HepG2 (cell line): ENCODE data around the gene APC2. TPM values are rescaled to one million over a fixed set of nuclear protein-coding genes. Genes with fewer than 3 reads are reported as not detected.
A peak's percentile ranks its signal among the peaks of the same experiment; 100 is the strongest.

Experiments used
- HOXD1 ChIP-seq: sonication (generic); formaldehyde crosslinking; IDR thresholded peaks from 2 replicates; pipeline ENCODE4 v1.5.0; 2020; ENCODE audit warnings: missing genetic modification reagents
- MZF1 ChIP-seq: sonication (generic); formaldehyde crosslinking; IDR thresholded peaks from 2 replicates; pipeline ENCODE4 v1.8.1; 2023; ENCODE audit warnings: mild to moderate bottlenecking, missing genetic modification reagents, borderline replicate concordance
- ZFYVE20 ChIP-seq: sonication (generic); formaldehyde crosslinking; IDR thresholded peaks from 2 replicates; pipeline ENCODE4 v1.8.0; 2023; ENCODE audit warnings: low read depth, mild to moderate bottlenecking, moderate library complexity, missing genetic modification reagents, borderline replicate concordance
- ZNF337 ChIP-seq: sonication (generic); formaldehyde crosslinking; IDR thresholded peaks from 2 replicates; pipeline ENCODE4 v1.5.1; 2020; ENCODE audit warnings: missing genetic modification reagents, low read depth, mild to moderate bottlenecking, borderline replicate concordance
- polyA plus RNA-seq, 8 experiments: library from polyadenylated mRNA; depleted of rRNA in 3 of 8; stranded (reverse) in 7 of 8; unstranded in 1 of 8; fragments of >200 nt; fragmentation: Illumina TruSeq in 4 of 8; extraction: Trizol in 4 of 8; gene quantifications; 2 replicates each; pipeline versions ENCODE4 v1.2.1 to v1.2.3, GENCODE V29; 2011 to 2016; ENCODE audit warnings: low read depth in 4 of 8, missing spikeins in 1 of 8, mixed read lengths in 1 of 8; ENCODE audit not compliant: insufficient read depth in 1 of 8
- total RNA-seq, 5 experiments: library from RNA; depleted of rRNA; stranded (reverse); fragments of >200 nt; fragmentation: Illumina TruSeq; extraction: Trizol; gene quantifications; 2 replicates each; pipeline ENCODE4 v1.2.3, GENCODE V29; 2016; ENCODE audit warnings: low read depth in 1 of 5
- TF ChIP-seq, protein P1 (sequence below): sonication (generic); formaldehyde crosslinking; IDR thresholded peaks from 2 replicates; pipeline ENCODE4 v1.5.0; 2020; ENCODE audit warnings: missing genetic modification reagents
- TF ChIP-seq, protein P2 (sequence below): sonication (generic); formaldehyde crosslinking; IDR thresholded peaks from 2 replicates; pipeline ENCODE4 v1.5.0; 2020; ENCODE audit warnings: mild to moderate bottlenecking, missing genetic modification reagents
- TF ChIP-seq, protein P3 (sequence below): sonication (generic); formaldehyde crosslinking; IDR thresholded peaks from 2 replicates; pipeline ENCODE4 v1.4.0; 2020; ENCODE audit warnings: missing genetic modification reagents
- TF ChIP-seq, protein P4 (sequence below): sonication (generic); formaldehyde crosslinking; IDR thresholded peaks from 2 replicates; pipeline ENCODE4 v1.5.0; 2020; ENCODE audit warnings: mild to moderate bottlenecking, missing genetic modification reagents, borderline replicate concordance
- TF ChIP-seq, protein P5 (sequence below): sonication (generic); formaldehyde crosslinking; IDR thresholded peaks from 2 replicates; pipeline ENCODE4 v1.5.0; 2020; ENCODE audit warnings: mild to moderate bottlenecking, missing genetic modification reagents, borderline replicate concordance

APC2 gene
- total and polyA plus RNA-seq, 2 of the 13 experiments (the other 11 are each of a cell fraction or from before 2014, with no cell fraction given), result 0.08 to 0.22 TPM

DNA sequence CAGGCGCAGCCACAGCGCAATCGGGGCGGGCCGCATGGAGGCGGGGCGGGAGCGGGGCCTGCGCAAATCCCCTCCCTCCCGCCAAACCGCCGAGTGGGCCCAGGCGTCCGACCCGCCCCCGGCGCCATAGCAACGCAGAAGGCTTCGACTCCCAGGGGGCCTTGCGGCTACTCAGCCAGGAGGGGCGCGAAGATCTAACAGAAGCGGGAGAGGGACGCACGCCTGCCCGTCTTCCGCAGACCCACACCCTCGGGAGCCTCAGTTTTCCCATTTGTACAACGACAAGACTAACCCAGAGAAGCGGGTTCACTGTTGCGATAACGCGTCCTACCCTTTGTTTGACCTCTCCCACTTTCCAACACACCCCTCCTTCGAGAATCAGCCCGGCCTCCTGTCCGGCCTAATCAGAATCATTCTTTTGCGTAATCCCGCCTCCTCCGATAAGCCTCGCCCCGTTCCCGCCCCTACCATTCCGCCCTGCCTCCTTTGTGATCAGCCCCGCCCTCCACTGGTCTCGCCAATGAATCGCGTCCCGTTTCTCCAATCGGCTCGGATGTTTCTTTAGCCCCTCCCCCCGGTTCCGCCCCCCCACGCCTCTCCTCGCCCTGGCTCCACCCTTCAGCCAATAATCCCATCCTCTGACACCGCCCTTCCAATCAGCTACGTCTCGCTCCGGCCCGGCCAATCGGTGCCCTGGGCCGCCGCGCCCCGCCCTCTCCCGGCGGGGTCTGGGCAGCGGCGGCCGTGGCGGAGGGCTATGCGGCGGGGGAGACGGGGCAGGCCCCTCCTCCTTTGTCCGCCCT is 40.6 kb downstream of the APC2 start, which contains the start of gene PCSK4 (continued):
- TF ChIP-seq, protein P1, sequence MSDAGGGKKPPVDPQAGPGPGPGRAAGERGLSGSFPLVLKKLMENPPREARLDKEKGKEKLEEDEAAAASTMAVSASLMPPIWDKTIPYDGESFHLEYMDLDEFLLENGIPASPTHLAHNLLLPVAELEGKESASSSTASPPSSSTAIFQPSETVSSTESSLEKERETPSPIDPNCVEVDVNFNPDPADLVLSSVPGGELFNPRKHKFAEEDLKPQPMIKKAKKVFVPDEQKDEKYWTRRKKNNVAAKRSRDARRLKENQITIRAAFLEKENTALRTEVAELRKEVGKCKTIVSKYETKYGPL (CRISPR knock-in tag), result no peak
- TF ChIP-seq HOXD1, result peak; percentile 55; the same call in 1 of the 2 replicates
- TF ChIP-seq, protein P2, sequence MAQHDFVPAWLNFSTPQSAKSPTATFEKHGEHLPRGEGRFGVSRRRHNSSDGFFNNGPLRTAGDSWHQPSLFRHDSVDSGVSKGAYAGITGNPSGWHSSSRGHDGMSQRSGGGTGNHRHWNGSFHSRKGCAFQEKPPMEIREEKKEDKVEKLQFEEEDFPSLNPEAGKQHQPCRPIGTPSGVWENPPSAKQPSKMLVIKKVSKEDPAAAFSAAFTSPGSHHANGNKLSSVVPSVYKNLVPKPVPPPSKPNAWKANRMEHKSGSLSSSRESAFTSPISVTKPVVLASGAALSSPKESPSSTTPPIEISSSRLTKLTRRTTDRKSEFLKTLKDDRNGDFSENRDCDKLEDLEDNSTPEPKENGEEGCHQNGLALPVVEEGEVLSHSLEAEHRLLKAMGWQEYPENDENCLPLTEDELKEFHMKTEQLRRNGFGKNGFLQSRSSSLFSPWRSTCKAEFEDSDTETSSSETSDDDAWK, result no peak
- TF ChIP-seq, protein P3, sequence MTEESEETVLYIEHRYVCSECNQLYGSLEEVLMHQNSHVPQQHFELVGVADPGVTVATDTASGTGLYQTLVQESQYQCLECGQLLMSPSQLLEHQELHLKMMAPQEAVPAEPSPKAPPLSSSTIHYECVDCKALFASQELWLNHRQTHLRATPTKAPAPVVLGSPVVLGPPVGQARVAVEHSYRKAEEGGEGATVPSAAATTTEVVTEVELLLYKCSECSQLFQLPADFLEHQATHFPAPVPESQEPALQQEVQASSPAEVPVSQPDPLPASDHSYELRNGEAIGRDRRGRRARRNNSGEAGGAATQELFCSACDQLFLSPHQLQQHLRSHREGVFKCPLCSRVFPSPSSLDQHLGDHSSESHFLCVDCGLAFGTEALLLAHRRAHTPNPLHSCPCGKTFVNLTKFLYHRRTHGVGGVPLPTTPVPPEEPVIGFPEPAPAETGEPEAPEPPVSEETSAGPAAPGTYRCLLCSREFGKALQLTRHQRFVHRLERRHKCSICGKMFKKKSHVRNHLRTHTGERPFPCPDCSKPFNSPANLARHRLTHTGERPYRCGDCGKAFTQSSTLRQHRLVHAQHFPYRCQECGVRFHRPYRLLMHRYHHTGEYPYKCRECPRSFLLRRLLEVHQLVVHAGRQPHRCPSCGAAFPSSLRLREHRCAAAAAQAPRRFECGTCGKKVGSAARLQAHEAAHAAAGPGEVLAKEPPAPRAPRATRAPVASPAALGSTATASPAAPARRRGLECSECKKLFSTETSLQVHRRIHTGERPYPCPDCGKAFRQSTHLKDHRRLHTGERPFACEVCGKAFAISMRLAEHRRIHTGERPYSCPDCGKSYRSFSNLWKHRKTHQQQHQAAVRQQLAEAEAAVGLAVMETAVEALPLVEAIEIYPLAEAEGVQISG, result no peak
- TF ChIP-seq MZF1, result no peak
- TF ChIP-seq ZNF337, result no peak
- TF ChIP-seq, protein P4, sequence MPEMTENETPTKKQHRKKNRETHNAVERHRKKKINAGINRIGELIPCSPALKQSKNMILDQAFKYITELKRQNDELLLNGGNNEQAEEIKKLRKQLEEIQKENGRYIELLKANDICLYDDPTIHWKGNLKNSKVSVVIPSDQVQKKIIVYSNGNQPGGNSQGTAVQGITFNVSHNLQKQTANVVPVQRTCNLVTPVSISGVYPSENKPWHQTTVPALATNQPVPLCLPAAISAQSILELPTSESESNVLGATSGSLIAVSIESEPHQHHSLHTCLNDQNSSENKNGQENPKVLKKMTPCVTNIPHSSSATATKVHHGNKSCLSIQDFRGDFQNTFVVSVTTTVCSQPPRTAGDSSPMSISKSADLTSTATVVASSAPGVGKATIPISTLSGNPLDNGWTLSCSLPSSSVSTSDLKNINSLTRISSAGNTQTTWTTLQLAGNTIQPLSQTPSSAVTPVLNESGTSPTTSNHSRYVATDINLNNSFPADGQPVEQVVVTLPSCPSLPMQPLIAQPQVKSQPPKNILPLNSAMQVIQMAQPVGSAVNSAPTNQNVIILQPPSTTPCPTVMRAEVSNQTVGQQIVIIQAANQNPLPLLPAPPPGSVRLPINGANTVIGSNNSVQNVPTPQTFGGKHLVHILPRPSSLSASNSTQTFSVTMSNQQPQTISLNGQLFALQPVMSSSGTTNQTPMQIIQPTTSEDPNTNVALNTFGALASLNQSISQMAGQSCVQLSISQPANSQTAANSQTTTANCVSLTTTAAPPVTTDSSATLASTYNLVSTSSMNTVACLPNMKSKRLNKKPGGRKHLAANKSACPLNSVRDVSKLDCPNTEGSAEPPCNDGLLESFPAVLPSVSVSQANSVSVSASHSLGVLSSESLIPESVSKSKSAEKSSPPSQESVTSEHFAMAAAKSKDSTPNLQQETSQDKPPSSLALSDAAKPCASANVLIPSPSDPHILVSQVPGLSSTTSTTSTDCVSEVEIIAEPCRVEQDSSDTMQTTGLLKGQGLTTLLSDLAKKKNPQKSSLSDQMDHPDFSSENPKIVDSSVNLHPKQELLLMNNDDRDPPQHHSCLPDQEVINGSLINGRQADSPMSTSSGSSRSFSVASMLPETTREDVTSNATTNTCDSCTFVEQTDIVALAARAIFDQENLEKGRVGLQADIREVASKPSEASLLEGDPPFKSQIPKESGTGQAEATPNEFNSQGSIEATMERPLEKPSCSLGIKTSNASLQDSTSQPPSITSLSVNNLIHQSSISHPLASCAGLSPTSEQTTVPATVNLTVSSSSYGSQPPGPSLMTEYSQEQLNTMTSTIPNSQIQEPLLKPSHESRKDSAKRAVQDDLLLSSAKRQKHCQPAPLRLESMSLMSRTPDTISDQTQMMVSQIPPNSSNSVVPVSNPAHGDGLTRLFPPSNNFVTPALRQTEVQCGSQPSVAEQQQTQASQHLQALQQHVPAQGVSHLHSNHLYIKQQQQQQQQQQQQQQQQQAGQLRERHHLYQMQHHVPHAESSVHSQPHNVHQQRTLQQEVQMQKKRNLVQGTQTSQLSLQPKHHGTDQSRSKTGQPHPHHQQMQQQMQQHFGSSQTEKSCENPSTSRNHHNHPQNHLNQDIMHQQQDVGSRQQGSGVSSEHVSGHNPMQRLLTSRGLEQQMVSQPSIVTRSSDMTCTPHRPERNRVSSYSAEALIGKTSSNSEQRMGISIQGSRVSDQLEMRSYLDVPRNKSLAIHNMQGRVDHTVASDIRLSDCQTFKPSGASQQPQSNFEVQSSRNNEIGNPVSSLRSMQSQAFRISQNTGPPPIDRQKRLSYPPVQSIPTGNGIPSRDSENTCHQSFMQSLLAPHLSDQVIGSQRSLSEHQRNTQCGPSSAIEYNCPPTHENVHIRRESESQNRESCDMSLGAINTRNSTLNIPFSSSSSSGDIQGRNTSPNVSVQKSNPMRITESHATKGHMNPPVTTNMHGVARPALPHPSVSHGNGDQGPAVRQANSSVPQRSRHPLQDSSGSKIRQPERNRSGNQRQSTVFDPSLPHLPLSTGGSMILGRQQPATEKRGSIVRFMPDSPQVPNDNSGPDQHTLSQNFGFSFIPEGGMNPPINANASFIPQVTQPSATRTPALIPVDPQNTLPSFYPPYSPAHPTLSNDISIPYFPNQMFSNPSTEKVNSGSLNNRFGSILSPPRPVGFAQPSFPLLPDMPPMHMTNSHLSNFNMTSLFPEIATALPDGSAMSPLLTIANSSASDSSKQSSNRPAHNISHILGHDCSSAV (CRISPR knock-in tag), result no peak
- no peak for TF ChIP-seq ZFYVE20 (CRISPR knock-in tag)
- TF ChIP-seq, protein P5, sequence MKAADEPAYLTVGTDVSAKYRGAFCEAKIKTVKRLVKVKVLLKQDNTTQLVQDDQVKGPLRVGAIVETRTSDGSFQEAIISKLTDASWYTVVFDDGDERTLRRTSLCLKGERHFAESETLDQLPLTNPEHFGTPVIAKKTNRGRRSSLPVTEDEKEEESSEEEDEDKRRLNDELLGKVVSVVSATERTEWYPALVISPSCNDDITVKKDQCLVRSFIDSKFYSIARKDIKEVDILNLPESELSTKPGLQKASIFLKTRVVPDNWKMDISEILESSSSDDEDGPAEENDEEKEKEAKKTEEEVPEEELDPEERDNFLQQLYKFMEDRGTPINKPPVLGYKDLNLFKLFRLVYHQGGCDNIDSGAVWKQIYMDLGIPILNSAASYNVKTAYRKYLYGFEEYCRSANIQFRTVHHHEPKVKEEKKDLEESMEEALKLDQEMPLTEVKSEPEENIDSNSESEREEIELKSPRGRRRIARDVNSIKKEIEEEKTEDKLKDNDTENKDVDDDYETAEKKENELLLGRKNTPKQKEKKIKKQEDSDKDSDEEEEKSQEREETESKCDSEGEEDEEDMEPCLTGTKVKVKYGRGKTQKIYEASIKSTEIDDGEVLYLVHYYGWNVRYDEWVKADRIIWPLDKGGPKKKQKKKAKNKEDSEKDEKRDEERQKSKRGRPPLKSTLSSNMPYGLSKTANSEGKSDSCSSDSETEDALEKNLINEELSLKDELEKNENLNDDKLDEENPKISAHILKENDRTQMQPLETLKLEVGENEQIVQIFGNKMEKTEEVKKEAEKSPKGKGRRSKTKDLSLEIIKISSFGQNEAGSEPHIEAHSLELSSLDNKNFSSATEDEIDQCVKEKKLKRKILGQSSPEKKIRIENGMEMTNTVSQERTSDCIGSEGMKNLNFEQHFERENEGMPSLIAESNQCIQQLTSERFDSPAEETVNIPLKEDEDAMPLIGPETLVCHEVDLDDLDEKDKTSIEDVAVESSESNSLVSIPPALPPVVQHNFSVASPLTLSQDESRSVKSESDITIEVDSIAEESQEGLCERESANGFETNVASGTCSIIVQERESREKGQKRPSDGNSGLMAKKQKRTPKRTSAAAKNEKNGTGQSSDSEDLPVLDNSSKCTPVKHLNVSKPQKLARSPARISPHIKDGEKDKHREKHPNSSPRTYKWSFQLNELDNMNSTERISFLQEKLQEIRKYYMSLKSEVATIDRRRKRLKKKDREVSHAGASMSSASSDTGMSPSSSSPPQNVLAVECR (CRISPR knock-in tag), result peak; percentile 89
